H4 (cell line): Measurements from ENCODE around the gene NDUFAF7. TPM values are rescaled to one million over a fixed set of nuclear protein-coding genes. Genes with fewer than 3 reads are reported as not detected.
"Not testable (repeated sequence)": the region's sequence is repeated elsewhere in the genome, so short reads cannot be mapped to it uniquely, and the experiment has no call there.

Experiments used
- DNase-seq: peaks from one replicate; pipeline ENCODE4 v3.0.0-alpha.2; 2015; ENCODE audit warnings: low spot score
- total RNA-seq: library from RNA; depleted of rRNA; stranded (reverse); fragments of >200 nt; shearing (Covaris generic); gene quantifications from 2 replicates; pipeline ENCODE4 v1.2.3, GENCODE V29; 2014; rRNA removed

The NDUFAF7 gene
- total RNA-seq, 1 experiment from 2014 or later, result 2.9 TPM

- DNase-seq, result no peak
These were observed 50.5 kb downstream of the NDUFAF7 start for GRCh38 chr2:37281916-37282315.

GRCh38 chr2:37282746-37283145, 51.3 kb downstream of the NDUFAF7 start:
- no peak for DNase-seq

- no peak for DNase-seq
These were observed 51.7 kb downstream of the NDUFAF7 start for GRCh38 chr2:37283207-37283606.

GRCh38 chr2:37284381-37284780, 52.9 kb downstream of the NDUFAF7 start:
- no peak for DNase-seq

- DNase-seq, result no peak
These were observed 56.5 kb downstream of the NDUFAF7 start for GRCh38 chr2:37287966-37288365.

- DNase-seq, result no peak
These were observed 60.2 kb downstream of the NDUFAF7 start for GRCh38 chr2:37291680-37292079.

- not testable (repeated sequence) for DNase-seq
These were observed 63.4 kb downstream of the NDUFAF7 start for GRCh38 chr2:37294858-37295257.

GRCh38 chr2:37295469-37296073, 64.1 kb downstream of the NDUFAF7 start:
- DNase-seq, result no peak

GRCh38 chr2:37297632-37298031, 66.2 kb downstream of the NDUFAF7 start:
- DNase-seq, result no peak

Other genes with a start within 250 kb of the NDUFAF7 start
- gene HEATR5B, start 147.3 kb upstream of the NDUFAF7 start, total RNA-seq, result 1.4 and 1.6 TPM in 2 replicates
- 3.3 and 3.4 TPM in 2 replicates for gene GPATCH11, start 147.1 kb upstream of the NDUFAF7 start, total RNA-seq
- 15.0 and 18.5 TPM in 2 replicates for gene EIF2AK2, start 74.7 kb upstream of the NDUFAF7 start, total RNA-seq
- gene SULT6B1, start 43.0 kb upstream of the NDUFAF7 start, total RNA-seq, result 0.66 TPM in 1 of 2 replicates, not detected in the other
- 7.2 and 8.8 TPM in 2 replicates for gene CEBPZOS, start 35.2 kb upstream of the NDUFAF7 start, total RNA-seq
- 9.1 and 15.6 TPM in 2 replicates for gene CEBPZ, start 62 bp upstream of the NDUFAF7 start, total RNA-seq
- gene PRKD3, start 93.2 kb downstream of the NDUFAF7 start, total RNA-seq, result 10.0 and 10.8 TPM in 2 replicates
- 0.90 TPM in 1 of 2 replicates, not detected in the other for gene QPCT, start 113.0 kb downstream of the NDUFAF7 start, total RNA-seq